HG02870 (cell line): ENCODE data around the gene TRPM3.

Experiments
- ATAC-seq: cut with Tn5 transposase; IDR thresholded peaks from one replicate; pipeline ENCODE4 v1.9.1; 2021; ENCODE audit warnings: mild to moderate bottlenecking, moderate library complexity; ENCODE audit not compliant: unreplicated experiment

The TRPM3 gene

GRCh38 chr9:70537084-70537483 is 584.3 kb downstream of the TRPM3 start:
- no peak for ATAC-seq

- ATAC-seq: no peak
Measured at GRCh38 chr9:70535546-70536323, 585.7 kb downstream of the TRPM3 start.

GRCh38 chr9:70534471-70534870 is 587.0 kb downstream of the TRPM3 start:
- ATAC-seq: no peak

- no peak for ATAC-seq
Measured at GRCh38 chr9:70534061-70534460, 587.4 kb downstream of the TRPM3 start.

GRCh38 chr9:70533492-70533891 is 587.9 kb downstream of the TRPM3 start:
- no peak for ATAC-seq

GRCh38 chr9:70532716-70533115 is 588.7 kb downstream of the TRPM3 start:
- ATAC-seq: no peak

- ATAC-seq: no peak
Measured at GRCh38 chr9:70531311-70531710, 590.1 kb downstream of the TRPM3 start.

- no peak for ATAC-seq
Measured at GRCh38 chr9:70530716-70531115, 590.7 kb downstream of the TRPM3 start.

- no peak for ATAC-seq
Measured at GRCh38 chr9:70529833-70530232, 591.6 kb downstream of the TRPM3 start.

- no peak for ATAC-seq
Measured at GRCh38 chr9:70529377-70529776, 592.0 kb downstream of the TRPM3 start.

- no peak for ATAC-seq
Measured at GRCh38 chr9:70526902-70527301, 594.5 kb downstream of the TRPM3 start.

GRCh38 chr9:70525519-70525918 is 595.9 kb downstream of the TRPM3 start:
- ATAC-seq: no peak

- ATAC-seq: peak; percentile 85
Measured at GRCh38 chr9:70519912-70520724, 601.3 kb downstream of the TRPM3 start.

GRCh38 chr9:70517926-70518610 is 603.4 kb downstream of the TRPM3 start:
- no peak for ATAC-seq

GRCh38 chr9:70514273-70514672 is 607.1 kb downstream of the TRPM3 start:
- ATAC-seq: no peak

- ATAC-seq: no peak
Measured at GRCh38 chr9:70511858-70512257, 609.6 kb downstream of the TRPM3 start.

- ATAC-seq: no peak
Measured at GRCh38 chr9:70510157-70510770, 611.2 kb downstream of the TRPM3 start.

- no peak for ATAC-seq
Measured at GRCh38 chr9:70506159-70506558, 615.3 kb downstream of the TRPM3 start.

GRCh38 chr9:70504834-70505233 is 616.6 kb downstream of the TRPM3 start:
- no peak for ATAC-seq

- ATAC-seq: no peak
Measured at GRCh38 chr9:70502690-70503089, 618.7 kb downstream of the TRPM3 start.

GRCh38 chr9:70500793-70501192 is 620.6 kb downstream of the TRPM3 start:
- no peak for ATAC-seq
